ENCODE data around the gene ACTR1A. TPM values are rescaled to one million over a fixed set of nuclear protein-coding genes. Genes with fewer than 3 reads are reported as not detected.

Gene ACTR1A
- total and polyA plus RNA-seq, 7 donors = 48.6 to 146 (median 124) TPM

GRCh38 chr10:102467971-102468438 lies 34.5 kb downstream of the ACTR1A start:
- no peaks in the 10 kb centered on the region for H3K4me1 ChIP-seq
- H3K27me3 ChIP-seq = no peaks in the 10 kb centered on the region
- no peak for TF ChIP-seq POLR2A (IDR thresholded peaks at IDR 0.05)
- TF ChIP-seq, protein P1, sequence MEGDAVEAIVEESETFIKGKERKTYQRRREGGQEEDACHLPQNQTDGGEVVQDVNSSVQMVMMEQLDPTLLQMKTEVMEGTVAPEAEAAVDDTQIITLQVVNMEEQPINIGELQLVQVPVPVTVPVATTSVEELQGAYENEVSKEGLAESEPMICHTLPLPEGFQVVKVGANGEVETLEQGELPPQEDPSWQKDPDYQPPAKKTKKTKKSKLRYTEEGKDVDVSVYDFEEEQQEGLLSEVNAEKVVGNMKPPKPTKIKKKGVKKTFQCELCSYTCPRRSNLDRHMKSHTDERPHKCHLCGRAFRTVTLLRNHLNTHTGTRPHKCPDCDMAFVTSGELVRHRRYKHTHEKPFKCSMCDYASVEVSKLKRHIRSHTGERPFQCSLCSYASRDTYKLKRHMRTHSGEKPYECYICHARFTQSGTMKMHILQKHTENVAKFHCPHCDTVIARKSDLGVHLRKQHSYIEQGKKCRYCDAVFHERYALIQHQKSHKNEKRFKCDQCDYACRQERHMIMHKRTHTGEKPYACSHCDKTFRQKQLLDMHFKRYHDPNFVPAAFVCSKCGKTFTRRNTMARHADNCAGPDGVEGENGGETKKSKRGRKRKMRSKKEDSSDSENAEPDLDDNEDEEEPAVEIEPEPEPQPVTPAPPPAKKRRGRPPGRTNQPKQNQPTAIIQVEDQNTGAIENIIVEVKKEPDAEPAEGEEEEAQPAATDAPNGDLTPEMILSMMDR (IDR thresholded peaks at IDR 0.05) = no peak
- TF ChIP-seq EP300 (IDR thresholded peaks at IDR 0.05) = no peak
- no peak for TF ChIP-seq POLR2AphosphoS5 (IDR thresholded peaks at IDR 0.05)
- no peak overlapping the region for H3K27ac ChIP-seq
- H3K9me3 ChIP-seq = no peaks in the 10 kb centered on the region
- H3K36me3 ChIP-seq = peaks cover 0 to 5% (median 0%) of the 10 kb centered on the region in 4 donors
- WGBS, 2 donors = 9 to 54% methylated on average over 6 of the region's 6 CpGs
- intact Hi-C loops (cut with DNase I) = no loop called here
- H3K4me3 ChIP-seq = no peak overlapping the region
- DNase-seq = no peak

DNA sequence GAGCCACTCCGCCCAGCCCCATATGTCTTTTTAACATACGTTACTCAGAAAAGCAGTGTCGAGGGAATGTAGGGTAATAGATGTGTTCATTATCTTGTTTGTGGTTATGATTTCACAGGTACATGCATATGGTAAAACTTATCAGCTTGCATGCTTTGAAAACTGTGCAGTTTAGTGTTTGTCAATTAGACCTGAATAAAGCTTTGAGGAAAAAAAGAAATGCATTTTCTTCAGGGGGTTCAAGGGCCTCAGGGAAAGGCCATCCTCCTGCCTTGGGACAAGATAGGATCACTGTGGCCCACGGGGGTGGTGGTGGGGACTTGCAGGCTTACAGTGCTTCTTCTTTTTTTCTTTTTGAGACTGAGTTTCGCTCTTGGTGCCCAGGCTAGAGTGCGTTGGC lies 35.2 kb downstream of the ACTR1A start:
- 84 to 85% methylated on average over 6 of the region's 6 CpGs for WGBS, 2 donors
- Histone ChIP-seq H3K27me3 (no peaks in the 10 kb centered on the region), H3K36me3 (peaks cover 0 to 5% (median 0%) of the 10 kb centered on the region in 4 donors), H3K9me3 (no peaks in the 10 kb centered on the region), H3K27ac (no peak overlapping the region), H3K4me1 (peaks cover 0 to 6% (median 0%) of the 10 kb centered on the region in 4 donors), H3K4me3 (no peak overlapping the region)
- DNase-seq = no peak
- TF ChIP-seq EP300 (IDR thresholded peaks at IDR 0.05) (no peak), POLR2AphosphoS5 (IDR thresholded peaks at IDR 0.05) (no peak), POLR2A (IDR thresholded peaks at IDR 0.05) (no peak)
- TF ChIP-seq, protein P1 (IDR thresholded peaks at IDR 0.05) = no peak
- intact Hi-C loops (cut with DNase I) = no loop called here

GRCh38 chr10:102465466-102465865 lies 37.0 kb downstream of the ACTR1A start:
- TF ChIP-seq POLR2AphosphoS5 (IDR thresholded peaks at IDR 0.05) (no peak), POLR2A (IDR thresholded peaks at IDR 0.05) (no peak), EP300 (IDR thresholded peaks at IDR 0.05) (no peak)
- TF ChIP-seq, protein P1 (IDR thresholded peaks at IDR 0.05) = no peak
- H3K36me3 ChIP-seq = no peaks in the 10 kb centered on the region
- peaks cover 0 to 22% (median 12%) of the 10 kb centered on the region in 4 donors for H3K4me1 ChIP-seq
- no peak for DNase-seq
- no peak overlapping the region for H3K27ac ChIP-seq
- H3K4me3 ChIP-seq = no peak overlapping the region
- no peaks in the 10 kb centered on the region for H3K27me3 ChIP-seq
- intact Hi-C loops (cut with DNase I) = no loop called here
- no peaks in the 10 kb centered on the region for H3K9me3 ChIP-seq
- WGBS, 2 donors = 49 to 74% methylated on average over 3 of the region's 3 CpGs

- 69 to 84% methylated on average over 10 of the region's 10 CpGs for WGBS, 2 donors
- intact Hi-C loops (cut with DNase I) = no loop called here
Measured at GRCh38 chr10:102463983-102464382, 38.5 kb downstream of the ACTR1A start.

More at GRCh38 chr10:102463983-102464382, 38.5 kb downstream of the ACTR1A start:
- Histone ChIP-seq H3K4me1 (peaks cover 0 to 22% (median 12%) of the 10 kb centered on the region in 4 donors), H3K36me3 (no peaks in the 10 kb centered on the region), H3K4me3 (no peak overlapping the region), H3K27me3 (no peaks in the 10 kb centered on the region), H3K27ac (no peak overlapping the region), H3K9me3 (no peaks in the 10 kb centered on the region)
- no peak for DNase-seq
- no peak for TF ChIP-seq EP300 (IDR thresholded peaks at IDR 0.05)
- no peak for TF ChIP-seq POLR2AphosphoS5 (IDR thresholded peaks at IDR 0.05)
- TF ChIP-seq, protein P1 (IDR thresholded peaks at IDR 0.05) = no peak
- TF ChIP-seq POLR2A (IDR thresholded peaks at IDR 0.05) = no peak
